D721Med (cell line): ENCODE results near the gene NHSL1.

Experiments
- DNase-seq: peaks from one replicate; pipeline ENCODE4 v3.0.0; 2011; ENCODE audit warnings: low spot score; ENCODE audit not compliant: insufficient read length
- FAIRE-seq: peaks from 2 replicates; lab custom pipeline; 2011; peaks lifted over from hg19 to GRCh38; lab: Jason Lieb, UNC
- CTCF ChIP-seq: IDR thresholded peaks from 2 replicates; pipeline ENCODE4 v1.5.1; 2012; ENCODE audit warnings: mild to moderate bottlenecking, control low read depth; ENCODE audit not compliant: insufficient read depth; ENCODE audit errors: missing control alignments

Gene NHSL1

GRCh38 chr6:138540468-138540867, 41.2 kb upstream of the NHSL1 start:
- FAIRE-seq (no peak), DNase-seq (no peak)
- no peak for TF ChIP-seq CTCF

DNA sequence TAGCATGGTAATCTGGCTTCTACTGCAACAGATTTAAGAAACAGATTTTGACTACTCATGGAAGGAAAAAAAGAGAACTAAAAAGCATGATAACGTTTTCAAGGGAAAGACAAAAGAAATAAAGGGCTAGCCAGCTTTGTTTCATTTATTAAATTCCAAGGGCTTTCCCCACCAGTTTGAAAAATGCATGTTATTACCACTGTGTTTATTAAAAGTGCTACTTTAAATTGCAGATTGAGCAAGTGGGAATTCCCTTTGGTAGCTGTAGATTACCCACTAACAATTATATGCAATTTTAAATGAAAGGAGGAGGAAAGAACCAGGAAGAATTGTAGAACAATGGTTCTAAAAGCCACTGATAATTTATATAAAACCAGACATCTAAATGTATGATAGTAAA, 40.6 kb upstream of the NHSL1 start:
- DNase-seq (no peak), FAIRE-seq (no peak)
- no peak for TF ChIP-seq CTCF

- TF ChIP-seq CTCF, result no peak
- DNase-seq (no peak), FAIRE-seq (no peak)
These were observed 39.2 kb upstream of the NHSL1 start for GRCh38 chr6:138538390-138539031.

- no peak for DNase-seq
- FAIRE-seq, result no peak
- no peak for TF ChIP-seq CTCF
These were observed 37.8 kb upstream of the NHSL1 start for GRCh38 chr6:138537106-138537505.

GRCh38 chr6:138535728-138536455, 36.6 kb upstream of the NHSL1 start:
- TF ChIP-seq CTCF, result no peak
- DNase-seq (no peak), FAIRE-seq (no peak)

GRCh38 chr6:138533667-138534066, 34.4 kb upstream of the NHSL1 start:
- no peak for FAIRE-seq
- DNase-seq, result no peak
- TF ChIP-seq CTCF, result no peak

GRCh38 chr6:138531387-138531786, 32.1 kb upstream of the NHSL1 start:
- FAIRE-seq, result no peak
- DNase-seq, result no peak
- TF ChIP-seq CTCF, result no peak
